ENCODE measurements around the gene RFC3. TPM values are rescaled to one million over a fixed set of nuclear protein-coding genes. Genes with fewer than 3 reads are reported as not detected.

Gene RFC3
- total and polyA plus RNA-seq, 9 of the 15 experiments (the other 6 are each of a cell fraction or from before 2014, with no cell fraction given): 31.3 to 94.0 (median 54.0) TPM

DNA sequence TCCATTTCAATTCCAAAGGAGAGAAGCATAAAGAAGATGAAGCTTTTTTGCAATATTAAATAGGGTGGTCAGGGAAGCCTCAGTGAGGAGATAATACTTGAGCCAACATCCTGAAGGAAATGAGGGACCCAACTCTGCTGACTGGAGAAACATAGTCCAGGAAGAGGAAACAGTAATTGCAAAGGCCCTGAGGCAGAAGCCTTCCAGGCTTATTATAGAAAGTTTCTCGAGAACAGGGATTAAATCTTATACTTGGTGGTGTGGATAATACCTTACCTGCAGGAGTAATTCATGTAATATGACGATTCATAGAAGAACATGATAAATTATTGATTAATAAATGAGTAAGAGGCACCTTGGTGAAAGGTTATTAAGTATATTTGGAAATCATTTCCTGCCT lies 1.0 kb upstream of the RFC3 start:
- Histone ChIP-seq H3K4me2 (ENCODE audit: insufficient read depth, low read length) (no peak overlapping the region), H3K9me1 (ENCODE audit: control insufficient read depth, insufficient read depth, low read length) (no peaks in the 10 kb centered on the region), H3K27me3 (ENCODE audit: control insufficient read depth in 2 of 2, insufficient read depth in 2 of 2, low read length in 2 of 2) (no peaks in the 10 kb centered on the region), H2AFZ (ENCODE audit: low read depth, low read length) (peak overlapping the region; percentile 90), H3K9me3 (replicated peaks; ENCODE audit: control insufficient read depth, insufficient read depth, low read depth, low read length) (no peaks in the 10 kb centered on the region), H3K9ac (ENCODE audit: insufficient read depth in 1 of 2, low read depth in 2 of 2, low read length in 2 of 2) (no peak overlapping the region; a peak in 1 of 4 replicates), H3K36me3 (ENCODE audit: control insufficient read depth, insufficient read depth, low read length) (peaks cover 24% of the 10 kb centered on the region), H3K4me3 (no peak overlapping the region), H4K20me1 (replicated peaks; ENCODE audit: control insufficient read depth, insufficient read depth, low read length) (no peaks in the 10 kb centered on the region), H3K79me2 (ENCODE audit: control insufficient read depth, insufficient read depth, low read length) (peaks cover 38% of the 10 kb centered on the region), H3K4me1 (replicated peaks in 1 of 2; ENCODE audit: control insufficient read depth in 2 of 2, insufficient read depth in 2 of 2, low read length in 2 of 2) (peaks cover 0 to 2% of the 10 kb centered on the region in 2 experiments; a peak in 2 of 5 replicates), H3K27ac (ENCODE audit: extremely low read depth, low read depth, low read length) (no peak overlapping the region)
- POLR2A ChIA-PET: no interaction called here
- CTCF ChIA-PET (ENCODE audit: low intra/inter-chr PET ratio): no interaction called here
- BruUV-seq (replicated peaks): no TSS peak
- no peak for ATAC-seq
- in situ Hi-C loops (cut with MboI) (no loop called here), intact Hi-C loops (cut with micrococcal nuclease) (no loop called here)
- TF ChIP-seq ZNF263 (CRISPR knock-in tag; IDR thresholded peaks at IDR 0.05; ENCODE audit: borderline replicate concordance): no peak
- TF ChIP-seq RBM25 (IDR thresholded peaks at IDR 0.05; ENCODE audit: low read depth, low read length, severe bottlenecking): peak; percentile 52
- FAIRE-seq: no peak
- no peak for DNase-seq (ENCODE audit: extremely low read depth in 1 of 4, low spot score in 3 of 4)
- 55% methylated on average over 2 of the region's 2 CpGs for WGBS (ENCODE audit: insufficient coverage, low coverage, missing lambda C conversion rate)

DNA sequence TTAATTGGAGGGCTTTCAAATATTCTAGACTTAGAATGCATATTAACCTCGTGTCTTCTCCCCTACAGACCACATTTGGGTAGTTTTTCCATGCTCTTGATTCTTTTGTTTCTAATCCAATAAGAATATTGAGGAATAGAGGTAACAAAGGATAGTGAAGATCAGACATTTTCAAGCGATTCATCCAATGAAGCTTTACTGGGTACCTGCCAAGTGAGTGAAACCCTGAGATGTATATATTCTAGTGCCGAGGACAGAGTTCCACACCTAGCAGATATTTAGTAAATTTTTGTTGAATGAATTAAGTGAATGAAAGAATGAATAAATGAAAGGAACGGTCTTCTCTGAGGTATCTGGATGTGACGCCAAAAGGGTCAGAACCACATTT lies 442 bp upstream of the RFC3 start:
- BruUV-seq (replicated peaks): TSS peak; percentile 99

More for the DNA sequence above, 442 bp upstream of the RFC3 start:
- ChIA-PET CTCF (ENCODE audit: low intra/inter-chr PET ratio) (no interaction called here), POLR2A (interaction anchor here (0.5 to 1.4 kb wide), 4 partner anchors 11 to 274 kb away, joined by 3 to 5 read pairs (median 4); no protein-coding TSS in a partner anchor)
- Histone ChIP-seq H3K9me3 (replicated peaks; ENCODE audit: control insufficient read depth, insufficient read depth, low read depth, low read length) (no peaks in the 10 kb centered on the region), H3K4me3 (peak overlapping the region; percentile 95), H3K27me3 (ENCODE audit: control insufficient read depth in 2 of 2, insufficient read depth in 2 of 2, low read length in 2 of 2) (no peaks in the 10 kb centered on the region), H3K79me2 (ENCODE audit: control insufficient read depth, insufficient read depth, low read length) (peaks cover 44% of the 10 kb centered on the region), H3K27ac (ENCODE audit: extremely low read depth, low read depth, low read length) (peak overlapping the region; percentile 94), H4K20me1 (replicated peaks; ENCODE audit: control insufficient read depth, insufficient read depth, low read length) (no peaks in the 10 kb centered on the region), H3K36me3 (ENCODE audit: control insufficient read depth, insufficient read depth, low read length) (peaks cover 30% of the 10 kb centered on the region), H2AFZ (ENCODE audit: low read depth, low read length) (peak overlapping the region; percentile 90), H3K9ac (ENCODE audit: insufficient read depth in 1 of 2, low read depth in 2 of 2, low read length in 2 of 2) (peak overlapping the region in 1 of 2 experiments; percentile 96; a peak in 2 of 4 replicates), H3K9me1 (ENCODE audit: control insufficient read depth, insufficient read depth, low read length) (no peaks in the 10 kb centered on the region), H3K4me2 (ENCODE audit: insufficient read depth, low read length) (peak overlapping the region; percentile 76), H3K4me1 (replicated peaks in 1 of 2; ENCODE audit: control insufficient read depth in 2 of 2, insufficient read depth in 2 of 2, low read length in 2 of 2) (peaks cover 0 to 2% of the 10 kb centered on the region in 2 experiments; a peak in 2 of 5 replicates)
- FAIRE-seq (no peak), ATAC-seq (no peak), DNase-seq (ENCODE audit: extremely low read depth in 1 of 4, low spot score in 3 of 4) (no peak)
- 6% methylated on average over 5 of the region's 5 CpGs for WGBS (ENCODE audit: insufficient coverage, low coverage, missing lambda C conversion rate)
- in situ Hi-C loops (cut with MboI) (no loop called here), intact Hi-C loops (cut with micrococcal nuclease) (no loop called here)
- TF ChIP-seq, protein P1, sequence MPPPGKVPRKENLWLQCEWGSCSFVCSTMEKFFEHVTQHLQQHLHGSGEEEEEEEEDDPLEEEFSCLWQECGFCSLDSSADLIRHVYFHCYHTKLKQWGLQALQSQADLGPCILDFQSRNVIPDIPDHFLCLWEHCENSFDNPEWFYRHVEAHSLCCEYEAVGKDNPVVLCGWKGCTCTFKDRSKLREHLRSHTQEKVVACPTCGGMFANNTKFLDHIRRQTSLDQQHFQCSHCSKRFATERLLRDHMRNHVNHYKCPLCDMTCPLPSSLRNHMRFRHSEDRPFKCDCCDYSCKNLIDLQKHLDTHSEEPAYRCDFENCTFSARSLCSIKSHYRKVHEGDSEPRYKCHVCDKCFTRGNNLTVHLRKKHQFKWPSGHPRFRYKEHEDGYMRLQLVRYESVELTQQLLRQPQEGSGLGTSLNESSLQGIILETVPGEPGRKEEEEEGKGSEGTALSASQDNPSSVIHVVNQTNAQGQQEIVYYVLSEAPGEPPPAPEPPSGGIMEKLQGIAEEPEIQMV (tag; conservative IDR thresholded peaks at IDR 0.05; ENCODE audit: low read depth): no peak
